Kidney tubule cell (primary cell): ENCODE results near the gene HOXA7.

Experiments
- DNase-seq: peaks from one replicate; pipeline ENCODE4 v3.0.0-alpha.2; 2018; ENCODE audit warnings: low spot score

The HOXA7 gene

GRCh38 chr7:27133409-27134231 is 22.9 kb downstream of the HOXA7 start:
- DNase-seq, result no peak

DNA sequence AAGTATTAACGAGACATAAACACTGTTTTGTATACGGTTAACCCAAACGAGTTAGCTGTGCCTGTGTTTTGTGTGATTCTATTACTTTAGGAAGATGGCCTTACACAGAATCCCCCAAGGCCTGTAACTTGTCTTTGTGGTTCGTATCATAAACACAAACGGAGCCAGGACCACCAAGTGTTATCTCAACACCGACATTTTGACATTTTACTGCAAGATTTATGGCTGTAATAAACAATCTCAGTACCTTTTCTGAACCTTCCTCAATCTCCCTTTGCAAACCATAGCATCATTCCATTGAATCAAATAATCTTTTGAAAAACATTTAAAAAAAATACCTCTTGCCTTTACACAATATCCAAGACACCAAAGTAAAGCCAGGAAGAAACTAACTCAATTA is 23.5 kb downstream of the HOXA7 start:
- DNase-seq, result no peak

- no peak for DNase-seq
Observed at GRCh38 chr7:27132214-27132613, 24.3 kb downstream of the HOXA7 start.

GRCh38 chr7:27131390-27131819 is 25.1 kb downstream of the HOXA7 start:
- DNase-seq, result no peak

- DNase-seq, result peak; percentile 90
Observed at GRCh38 chr7:27130540-27131389, 25.7 kb downstream of the HOXA7 start, which contains the start of gene HOXA4. Gene HOXA4, minus strand, starts transcription at chr7:27130757. Its CDS starts 24 bp downstream, at chr7:27130733.

- DNase-seq, result peak; percentile 59
Observed at GRCh38 chr7:27129729-27130539, 26.5 kb downstream of the HOXA7 start.

DNA sequence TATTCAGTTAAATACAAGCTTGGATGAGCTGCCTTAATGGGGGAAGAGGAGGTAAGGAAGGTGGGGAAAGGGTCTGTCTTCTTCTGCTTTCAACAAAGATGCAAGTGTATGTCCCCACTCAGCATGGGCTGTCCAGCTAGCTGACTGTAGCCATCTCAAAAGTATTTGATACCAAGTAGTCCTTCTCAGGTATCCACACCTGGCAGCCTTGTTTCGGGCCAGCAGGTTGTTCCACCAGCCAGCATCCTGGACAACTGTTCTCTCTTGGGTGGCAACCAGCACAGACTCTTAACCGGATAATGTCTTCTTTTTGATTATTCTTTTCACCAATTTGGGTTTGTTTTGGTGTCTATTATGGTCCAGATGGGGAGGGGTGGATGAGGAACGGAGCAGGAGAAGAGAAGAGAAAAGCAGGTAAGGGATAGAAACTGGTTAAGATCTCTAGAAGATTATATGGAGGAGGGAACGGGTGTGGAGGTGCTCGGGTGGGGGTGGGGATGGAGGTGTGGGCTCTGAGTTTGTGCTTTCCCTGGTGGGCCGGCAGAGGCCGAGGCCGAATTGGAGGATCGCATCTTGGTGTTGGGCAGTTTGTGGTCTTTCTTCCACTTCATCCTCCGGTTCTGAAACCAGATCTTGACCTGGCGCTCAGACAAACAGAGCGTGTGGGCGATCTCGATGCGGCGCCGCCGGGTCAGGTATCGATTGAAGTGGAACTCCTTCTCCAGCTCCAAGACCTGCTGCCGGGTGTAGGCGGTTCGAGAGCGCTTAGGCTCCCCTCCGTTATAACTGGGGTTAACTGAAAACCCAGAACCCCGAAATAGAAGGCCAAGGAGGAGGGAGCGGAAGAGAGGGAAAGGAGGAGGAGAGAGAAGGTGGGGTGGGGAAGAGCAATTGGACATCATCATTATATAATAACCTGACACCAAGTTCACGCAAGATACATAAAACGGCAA is 27.4 kb downstream of the HOXA7 start:
- no peak for DNase-seq

DNA sequence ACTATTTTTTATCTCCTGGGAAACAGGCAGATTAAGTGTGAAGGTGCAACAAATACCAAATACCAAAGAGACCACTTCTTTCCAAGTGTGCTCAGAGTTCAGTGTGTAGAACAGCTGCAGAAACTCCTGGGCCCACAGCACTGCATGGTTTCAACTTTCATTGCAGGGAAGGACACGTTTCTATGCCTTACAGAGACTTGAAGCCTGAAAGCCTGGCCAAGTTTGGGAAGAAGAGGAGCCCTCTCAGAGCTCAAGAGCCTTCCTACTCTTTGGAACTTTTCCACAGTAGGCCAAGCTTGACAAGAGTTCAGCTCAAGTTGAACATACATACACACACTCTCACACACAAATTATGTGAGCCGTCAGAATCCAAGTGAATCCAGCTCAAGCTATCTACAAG is 28.4 kb downstream of the HOXA7 start:
- DNase-seq, result no peak

DNA sequence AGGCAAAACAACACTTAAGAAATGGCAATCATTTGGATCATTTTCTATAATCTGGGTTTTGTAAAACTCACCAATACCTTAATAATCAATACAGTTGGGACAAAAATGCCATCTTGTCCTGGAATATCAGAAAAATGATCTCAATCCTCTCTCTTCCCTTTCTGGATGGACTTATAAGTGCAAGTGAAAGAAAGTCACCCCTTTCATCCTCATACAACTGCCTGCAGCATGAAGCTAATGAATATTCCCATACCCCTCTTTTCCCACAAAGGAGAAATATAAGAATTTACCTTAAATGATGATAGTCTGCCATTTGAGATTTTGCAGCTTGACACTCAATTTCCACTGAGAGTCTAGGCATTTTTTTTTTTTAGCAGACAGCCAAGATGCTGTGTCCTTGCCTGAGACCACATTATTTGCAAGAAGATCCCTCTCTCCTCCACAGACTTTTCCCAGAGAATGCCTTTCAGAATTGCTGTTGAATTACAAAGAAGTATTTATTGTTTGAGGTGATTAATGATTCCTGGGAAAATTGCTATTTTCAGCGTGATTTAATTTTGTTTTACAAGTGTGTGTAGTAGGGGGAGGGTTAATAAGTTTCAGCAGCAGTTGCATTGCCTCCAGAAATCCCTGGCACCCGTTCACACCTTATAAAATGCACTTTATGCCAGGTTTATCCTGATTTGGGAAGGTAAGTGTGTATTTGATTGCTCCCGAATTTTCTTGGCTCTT is 29.7 kb downstream of the HOXA7 start:
- no peak for DNase-seq

GRCh38 chr7:27125986-27126394 is 30.5 kb downstream of the HOXA7 start:
- DNase-seq, result peak; percentile 57

- peak; percentile 68 for DNase-seq
Observed at GRCh38 chr7:27124902-27125689, 31.4 kb downstream of the HOXA7 start.

DNA sequence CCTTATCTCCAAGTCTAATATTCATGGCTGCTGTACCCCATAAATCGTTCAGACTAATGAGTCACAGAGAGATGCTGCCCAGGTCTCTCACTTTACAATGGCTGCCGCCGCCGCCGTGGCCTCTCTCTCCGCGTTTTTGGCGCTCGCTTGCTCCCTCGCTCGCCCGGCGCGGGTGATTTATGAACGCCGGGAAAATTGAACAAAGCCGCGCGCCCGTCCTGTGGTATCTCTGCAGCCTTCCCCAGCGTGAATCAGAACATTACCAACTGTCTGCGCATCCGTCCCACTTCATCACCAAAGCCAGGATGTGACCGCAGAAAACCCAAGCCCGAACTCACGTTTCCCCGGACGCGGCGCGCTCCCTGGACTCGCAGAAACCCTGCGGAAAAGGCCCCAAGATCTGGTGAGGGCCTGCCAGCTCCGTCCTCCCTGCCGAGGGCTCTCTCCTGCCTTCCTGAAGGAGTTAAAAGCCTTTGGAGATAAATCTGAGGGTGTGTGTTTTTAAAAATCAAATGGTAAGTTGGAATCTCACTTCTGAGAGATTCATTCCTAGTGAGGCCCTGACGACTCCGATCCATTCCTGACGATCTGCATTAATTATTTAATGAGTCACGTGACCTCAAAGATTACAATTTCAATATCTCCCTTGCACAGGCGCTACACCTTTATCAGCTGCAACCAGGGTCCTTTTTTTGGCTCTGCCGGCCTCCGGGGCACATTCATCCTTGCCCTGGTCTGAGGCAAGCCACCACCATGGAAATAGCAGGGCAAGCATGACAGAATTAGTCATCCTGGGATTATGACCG is 32.2 kb downstream of the HOXA7 start:
- peak; percentile 96 for DNase-seq

- DNase-seq, result no peak
Observed at GRCh38 chr7:27123477-27124053, 32.9 kb downstream of the HOXA7 start.

- no peak for DNase-seq
Observed at GRCh38 chr7:27123007-27123476, 33.4 kb downstream of the HOXA7 start.

DNA sequence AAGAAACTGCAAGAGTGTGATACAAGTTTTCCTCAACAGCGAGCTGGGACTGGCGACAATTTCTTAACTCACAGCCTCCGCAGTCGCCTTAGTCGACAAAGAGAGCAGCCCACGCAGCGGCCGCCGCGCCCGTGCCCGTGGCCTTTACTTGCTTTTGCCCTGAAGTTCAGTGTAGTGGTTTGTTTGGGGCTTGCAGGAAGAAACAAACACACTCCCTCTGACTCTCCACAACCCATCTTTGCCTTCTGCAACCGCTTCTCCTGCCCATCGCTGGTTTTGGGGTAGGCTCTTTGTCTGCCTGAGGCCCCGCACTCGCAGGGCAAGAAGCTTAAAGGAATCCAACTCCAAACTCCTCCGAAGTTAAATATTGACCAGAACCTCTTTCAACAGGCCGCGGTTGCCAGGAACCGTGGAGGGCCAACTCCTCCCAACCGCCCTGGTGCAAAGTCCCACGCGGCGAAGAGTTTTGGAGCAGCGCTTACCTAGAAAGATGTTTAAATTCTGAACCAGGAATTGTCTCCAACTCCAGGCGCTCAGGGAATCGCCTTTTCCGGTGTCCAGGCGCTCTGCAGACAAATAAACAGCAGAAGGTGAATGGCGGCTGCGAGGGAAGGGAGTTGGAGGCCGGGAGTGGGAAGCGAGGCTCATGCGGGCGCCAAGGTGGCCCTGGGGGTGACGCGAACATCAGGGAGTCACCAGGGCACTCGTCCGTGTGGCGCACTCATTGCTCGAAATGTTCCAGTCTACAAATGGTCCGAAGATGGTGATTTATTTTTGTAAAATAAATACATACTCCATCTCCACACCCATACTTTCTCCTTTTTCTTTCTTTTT is 34.2 kb downstream of the HOXA7 start:
- DNase-seq, result peak; percentile 86

DNA sequence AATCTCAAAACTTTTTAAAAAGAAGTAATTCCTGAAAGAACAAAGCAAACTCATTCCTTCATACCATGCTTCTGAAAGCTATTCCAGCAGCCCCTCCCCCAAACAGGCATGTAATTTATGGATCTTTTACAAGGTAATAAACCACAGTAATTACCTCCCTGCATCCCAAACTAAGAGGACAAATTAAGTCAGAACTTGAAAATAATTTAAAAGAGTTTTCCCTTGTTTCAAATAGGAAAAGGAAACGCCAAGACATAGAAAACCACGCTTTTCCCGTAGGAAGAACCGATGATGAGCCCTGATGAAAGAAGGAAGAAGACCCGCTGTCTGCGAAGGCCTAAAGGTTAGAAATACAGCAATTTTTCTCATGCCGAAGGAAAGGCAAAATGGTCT is 34.8 kb downstream of the HOXA7 start:
- no peak for DNase-seq

DNA sequence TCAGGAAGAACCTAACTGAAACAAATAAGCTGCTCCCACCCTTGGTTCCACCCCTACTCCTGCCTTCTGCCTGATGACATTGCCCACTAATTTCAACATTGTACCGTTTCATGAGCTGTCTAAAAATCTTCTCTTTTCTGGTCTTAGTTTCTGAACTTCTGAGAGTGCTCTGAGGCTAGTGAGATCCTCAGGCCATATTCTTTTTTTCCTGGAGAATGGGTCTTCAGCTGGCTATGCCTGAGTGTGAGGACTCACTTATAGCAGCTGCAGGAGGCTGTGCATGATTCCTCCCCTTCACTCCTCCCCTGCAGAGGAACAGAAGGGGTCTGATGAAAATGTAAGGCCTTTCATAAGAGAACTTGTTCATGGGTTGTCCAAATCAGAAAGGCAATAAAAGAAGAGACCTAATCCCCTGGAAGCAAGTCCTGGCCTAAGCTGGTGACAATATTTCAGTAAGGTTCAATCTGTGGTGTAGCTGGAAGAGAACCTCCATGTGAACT is 37.0 kb downstream of the HOXA7 start:
- no peak for DNase-seq
